Liver (tissue), 3 donors: Measurements from ENCODE around the gene LY6G5B.
"Not testable (repeated sequence)": the region's sequence is repeated elsewhere in the genome, so short reads cannot be mapped to it uniquely, and the experiment has no call there.

ENCODE experiments used
- ATF3 ChIP-seq: IDR thresholded peaks from 2 replicates; pipeline ENCODE4 v1.6.1; 2016; ENCODE audit warnings: antibody characterized with exemption
- FOXA1 ChIP-seq: IDR thresholded peaks from 2 replicates; pipeline ENCODE4 v1.6.1; 2016; ENCODE audit warnings: antibody characterized with exemption
- GABPA ChIP-seq, 2 donors: IDR thresholded peaks in 1 of 2; conservative IDR thresholded peaks in 1 of 2; 2 replicates each; pipeline ENCODE4 v1.6.1; 2016; ENCODE audit warnings: antibody characterized with exemption in 2 of 2, mild to moderate bottlenecking in 1 of 2, moderate library complexity in 1 of 2
- HNF4G ChIP-seq: IDR thresholded peaks from 2 replicates; pipeline ENCODE4 v1.6.1; 2016; ENCODE audit warnings: antibody characterized with exemption
- TAF1 ChIP-seq: conservative IDR thresholded peaks from 2 replicates; pipeline ENCODE4 v1.6.1; 2016; ENCODE audit warnings: antibody characterized with exemption, mild to moderate bottlenecking
- TF ChIP-seq, protein P1 (sequence below): fragments of 150-350 bp; IDR thresholded peaks from 2 replicates; pipeline ENCODE4 v1.5.1; 2017; ENCODE audit warnings: improper control_type of control experiment, low read depth, low read length; ENCODE audit not compliant: missing input control
- donor health status: healthy.
- donor health status: healthy.

- TF ChIP-seq, protein P1, sequence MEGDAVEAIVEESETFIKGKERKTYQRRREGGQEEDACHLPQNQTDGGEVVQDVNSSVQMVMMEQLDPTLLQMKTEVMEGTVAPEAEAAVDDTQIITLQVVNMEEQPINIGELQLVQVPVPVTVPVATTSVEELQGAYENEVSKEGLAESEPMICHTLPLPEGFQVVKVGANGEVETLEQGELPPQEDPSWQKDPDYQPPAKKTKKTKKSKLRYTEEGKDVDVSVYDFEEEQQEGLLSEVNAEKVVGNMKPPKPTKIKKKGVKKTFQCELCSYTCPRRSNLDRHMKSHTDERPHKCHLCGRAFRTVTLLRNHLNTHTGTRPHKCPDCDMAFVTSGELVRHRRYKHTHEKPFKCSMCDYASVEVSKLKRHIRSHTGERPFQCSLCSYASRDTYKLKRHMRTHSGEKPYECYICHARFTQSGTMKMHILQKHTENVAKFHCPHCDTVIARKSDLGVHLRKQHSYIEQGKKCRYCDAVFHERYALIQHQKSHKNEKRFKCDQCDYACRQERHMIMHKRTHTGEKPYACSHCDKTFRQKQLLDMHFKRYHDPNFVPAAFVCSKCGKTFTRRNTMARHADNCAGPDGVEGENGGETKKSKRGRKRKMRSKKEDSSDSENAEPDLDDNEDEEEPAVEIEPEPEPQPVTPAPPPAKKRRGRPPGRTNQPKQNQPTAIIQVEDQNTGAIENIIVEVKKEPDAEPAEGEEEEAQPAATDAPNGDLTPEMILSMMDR, result not testable (repeated sequence)
- TF ChIP-seq FOXA1; HNF4G; ATF3; TAF1; GABPA (IDR thresholded peaks at IDR 0.05 in 1 of 2, conservative IDR thresholded peaks at IDR 0.05 in 1 of 2): not testable (repeated sequence)
These were observed 39.4 kb downstream of the LY6G5B start for GRCh38 chr6:31709157-31709556.
